ENCODE data around the gene KRT86.

The KRT86 gene

GRCh38 chr12:52317468-52318052, 43.1 kb downstream of the KRT86 start:
- DNase-seq: no peak

- no peak for DNase-seq
These were observed 44.0 kb downstream of the KRT86 start for GRCh38 chr12:52318241-52318990.

GRCh38 chr12:52319097-52319496, 44.7 kb downstream of the KRT86 start:
- no peak for DNase-seq

- no peak for DNase-seq
These were observed 46.4 kb downstream of the KRT86 start, which contains the start of gene KRT83 for GRCh38 chr12:52320784-52321400. KRT83 (minus strand) TSS chr12:52321398; CDS start chr12:52321335, 63 bp downstream.

- DNase-seq: no peak
These were observed 47.0 kb downstream of the KRT86 start for GRCh38 chr12:52321418-52321817.

- DNase-seq: no peak
These were observed 47.6 kb downstream of the KRT86 start for GRCh38 chr12:52322069-52322468.

GRCh38 chr12:52323001-52323400, 48.6 kb downstream of the KRT86 start:
- DNase-seq: no peak

GRCh38 chr12:52323416-52324152, 49.1 kb downstream of the KRT86 start:
- no peak for DNase-seq

- no peak for DNase-seq
These were observed 49.7 kb downstream of the KRT86 start for GRCh38 chr12:52324153-52324444.

GRCh38 chr12:52327052-52327829, 52.8 kb downstream of the KRT86 start:
- peak; percentile 81 for DNase-seq

- DNase-seq: no peak
These were observed 53.5 kb downstream of the KRT86 start for GRCh38 chr12:52327830-52328500.

- DNase-seq: no peak
These were observed 56.6 kb downstream of the KRT86 start for GRCh38 chr12:52331039-52331438.

- DNase-seq: no peak
These were observed 57.4 kb downstream of the KRT86 start for GRCh38 chr12:52331833-52332232.

- no peak for DNase-seq
These were observed 57.9 kb downstream of the KRT86 start for GRCh38 chr12:52332381-52332780.

- DNase-seq: no peak
These were observed 58.9 kb downstream of the KRT86 start for GRCh38 chr12:52333321-52333720.

- DNase-seq: no peak
These were observed 59.7 kb downstream of the KRT86 start for GRCh38 chr12:52334185-52334584.

GRCh38 chr12:52335598-52336262, 61.3 kb downstream of the KRT86 start:
- DNase-seq: no peak

- DNase-seq: no peak
These were observed 62.2 kb downstream of the KRT86 start for GRCh38 chr12:52336641-52337040.

GRCh38 chr12:52337054-52337453, 62.6 kb downstream of the KRT86 start:
- DNase-seq: no peak

GRCh38 chr12:52338241-52338960, 64.0 kb downstream of the KRT86 start:
- no peak for DNase-seq

GRCh38 chr12:52341066-52341580, 66.7 kb downstream of the KRT86 start:
- no peak for DNase-seq

All from stimulated activated CD8-positive, alpha-beta memory T cell treated with anti-CD3 and anti-CD28 coated beads, Interleukin-4, amount 100 ng/mL, for 48 hours (primary cell).